Activated T-helper 1 cell treated with Interleukin-2 at 50 U/mL for 16 hours (primary cell): ENCODE measurements around the gene IRF2BP2.
"Not testable (repeated sequence)": the region's sequence is repeated elsewhere in the genome, so short reads cannot be mapped to it uniquely, and the experiment has no call there.

Experiments used
- DNase-seq: peaks from one replicate; pipeline ENCODE4 v3.0.0-alpha.2; 2020; ENCODE audit warnings: low read depth

Gene IRF2BP2

GRCh38 chr1:234610061-234610665, at the start of gene IRF2BP2:
IRF2BP2 (minus strand) TSS chr1:234610178; CDS start chr1:234609494, 684 bp downstream.
- DNase-seq: peak; percentile 81

GRCh38 chr1:234659538-234659937, 49.6 kb upstream of the IRF2BP2 start:
- no peak for DNase-seq

- no peak for DNase-seq
Measured at GRCh38 chr1:234658138-234658537, 48.2 kb upstream of the IRF2BP2 start.

GRCh38 chr1:234656944-234657654, 47.1 kb upstream of the IRF2BP2 start:
- no peak for DNase-seq

GRCh38 chr1:234656070-234656895, 46.3 kb upstream of the IRF2BP2 start:
- DNase-seq: no peak

- no peak for DNase-seq
Measured at GRCh38 chr1:234655328-234656069, 45.5 kb upstream of the IRF2BP2 start.

GRCh38 chr1:234654002-234654733, 44.2 kb upstream of the IRF2BP2 start:
- no peak for DNase-seq

- no peak for DNase-seq
Measured at GRCh38 chr1:234649432-234650081, 39.6 kb upstream of the IRF2BP2 start.

- DNase-seq: no peak
Measured at GRCh38 chr1:234647758-234648157, 37.8 kb upstream of the IRF2BP2 start.

GRCh38 chr1:234647245-234647644, 37.3 kb upstream of the IRF2BP2 start:
- DNase-seq: no peak

- no peak for DNase-seq
Measured at GRCh38 chr1:234645964-234646363, 36.0 kb upstream of the IRF2BP2 start.

GRCh38 chr1:234645474-234645953, 35.5 kb upstream of the IRF2BP2 start:
- DNase-seq: no peak

- DNase-seq: no peak
Measured at GRCh38 chr1:234644928-234645327, 35.0 kb upstream of the IRF2BP2 start.

GRCh38 chr1:234643850-234644134, 33.8 kb upstream of the IRF2BP2 start:
- DNase-seq: no peak

- DNase-seq: no peak
Measured at GRCh38 chr1:234643111-234643849, 33.3 kb upstream of the IRF2BP2 start.

- DNase-seq: no peak
Measured at GRCh38 chr1:234642428-234642827, 32.5 kb upstream of the IRF2BP2 start.

GRCh38 chr1:234639961-234640360, 30.0 kb upstream of the IRF2BP2 start:
- DNase-seq: no peak

- no peak for DNase-seq
Measured at GRCh38 chr1:234638832-234639799, 29.1 kb upstream of the IRF2BP2 start.

- not testable (repeated sequence) for DNase-seq
Measured at GRCh38 chr1:234634922-234635321, 24.9 kb upstream of the IRF2BP2 start.
